GM13976 (cell line): ENCODE results near the gene LINGO3.

ENCODE experiments used
- DNase-seq: peaks from one replicate; pipeline ENCODE4 v3.0.0; 2012; ENCODE audit warnings: low spot score
- CTCF ChIP-seq: IDR thresholded peaks from 2 replicates; pipeline ENCODE4 v1.5.1; 2012; ENCODE audit warnings: borderline replicate concordance, mild to moderate bottlenecking; ENCODE audit not compliant: insufficient read depth; ENCODE audit errors: extremely low read depth, missing control alignments, control extremely low read depth
- in situ Hi-C: fragments of 300-500 bp; cut with MboI; formaldehyde crosslinking; loops from one replicate; pipeline ENCODE4 v1.12.0; 2022; ENCODE audit warnings: low sequenced_read_pairs, mixed read lengths, inconsistent platforms; ENCODE audit not compliant: unreplicated experiment

LINGO3 gene

GRCh38 chr19:2334986-2335846 lies 27.3 kb upstream of the LINGO3 start:
- no peak for DNase-seq
- in situ Hi-C loops = no loop called here

GRCh38 chr19:2334426-2334825 lies 26.5 kb upstream of the LINGO3 start:
- in situ Hi-C loops = no loop called here
- no peak for TF ChIP-seq CTCF
- DNase-seq = no peak

More at GRCh38 chr19:2334986-2335846, 27.3 kb upstream of the LINGO3 start:
- TF ChIP-seq CTCF = no peak

- no peak for TF ChIP-seq CTCF
- no peak for DNase-seq
- in situ Hi-C loops = no loop called here
Measured at GRCh38 chr19:2333807-2334211, 25.9 kb upstream of the LINGO3 start.

GRCh38 chr19:2333027-2333806 lies 25.3 kb upstream of the LINGO3 start:
- in situ Hi-C loops = no loop called here
- no peak for TF ChIP-seq CTCF
- DNase-seq = no peak

GRCh38 chr19:2332341-2333026 lies 24.5 kb upstream of the LINGO3 start:
- in situ Hi-C loops = no loop called here
- no peak for TF ChIP-seq CTCF
- DNase-seq = peak; percentile 75

GRCh38 chr19:2331601-2332246 lies 23.8 kb upstream of the LINGO3 start:
- in situ Hi-C loops = no loop called here
- TF ChIP-seq CTCF = no peak
- no peak for DNase-seq
